H1 (cell line): ENCODE results near the gene SLK. TPM values are rescaled to one million over a fixed set of nuclear protein-coding genes. Genes with fewer than 3 reads are reported as not detected.

ENCODE experiments used
- CTCF ChIA-PET: fragments of 300-600 bp; sonication (Branson Sonifier 250); formaldehyde crosslinking; loops from one replicate; lab custom pipeline; 2021; ENCODE audit not compliant: partially characterized antibody; lab: Charles Lee
- POLR2A ChIA-PET: fragments of 300-600 bp; sonication (Branson Sonifier 250); formaldehyde crosslinking; loops from one replicate; lab custom pipeline; 2021; ENCODE audit warnings: inconsistent platforms; ENCODE audit not compliant: partially characterized antibody; lab: Charles Lee
- DNase-seq, 2 experiments: peaks; one replicate each; pipeline versions ENCODE4 v3.0.0 to v3.0.0-alpha.2; 2010 to 2022; ENCODE audit warnings: low spot score in 2 of 2, low read depth in 1 of 2, mixed read lengths in 1 of 2
- FAIRE-seq: peaks from 2 replicates; lab custom pipeline; 2011; peaks lifted over from hg19 to GRCh38; lab: Jason Lieb, UNC
- H2AFZ ChIP-seq: 2 replicates; pipeline ENCODE4 v1.8.1; 2012; ENCODE audit warnings: low read length, inconsistent platforms
- H2AK5ac ChIP-seq: 2 replicates; pipeline ENCODE4 v1.6.1; 2013; ENCODE audit warnings: low read depth, low read length
- H2BK120ac ChIP-seq: replicated peaks from 2 replicates; pipeline ENCODE3; 2013; ENCODE audit warnings: low read depth, low read length, inconsistent platforms
- H2BK12ac ChIP-seq: 2 replicates; pipeline ENCODE4 v1.6.1; 2013; ENCODE audit warnings: low read depth, low read length
- H2BK15ac ChIP-seq: 2 replicates; pipeline ENCODE4 v1.6.1; 2013; ENCODE audit warnings: low read length
- H2BK20ac ChIP-seq: 2 replicates; pipeline ENCODE4 v1.6.1; 2013; ENCODE audit warnings: low read length
- H2BK5ac ChIP-seq: 2 replicates; pipeline ENCODE4 v1.6.1; 2013; ENCODE audit warnings: low read depth, low read length
- H3K14ac ChIP-seq: 2 replicates; pipeline ENCODE4 v1.6.1; 2013; ENCODE audit warnings: inconsistent platforms; ENCODE audit not compliant: insufficient read length
- H3K18ac ChIP-seq: 2 replicates; pipeline ENCODE4 v1.6.1; 2013; ENCODE audit warnings: low read length; ENCODE audit errors: extremely low read depth
- H3K23ac ChIP-seq: 2 replicates; pipeline ENCODE4 v1.6.1; 2013; ENCODE audit warnings: inconsistent platforms; ENCODE audit not compliant: insufficient read length
- H3K23me2 ChIP-seq: 2 replicates; pipeline ENCODE4 v1.6.1; 2013; ENCODE audit warnings: low read depth, low read length
- H3K27ac ChIP-seq: 2 replicates; pipeline ENCODE4 v1.6.1; 2011; ENCODE audit warnings: low read depth, low read length, inconsistent platforms
- H3K27me3 ChIP-seq, 4 experiments: replicated peaks in 1 of 4; 1 replicate in 1 of 4; 2 replicates in 3 of 4; pipeline versions ENCODE4 v1.6.1 to v1.8.1; 2011 to 2013; ENCODE audit warnings: low read length in 3 of 4, mild to moderate bottlenecking in 3 of 4, inconsistent platforms in 2 of 4, mixed read lengths in 2 of 4, moderate library complexity in 1 of 4; ENCODE audit not compliant: control insufficient read depth in 3 of 4, insufficient read depth in 3 of 4; ENCODE audit errors: extremely low read depth in 1 of 4
- H3K36me3 ChIP-seq, 4 experiments: 2 replicates each; pipeline versions ENCODE4 v1.6.1 to v1.8.1; 2011 to 2013; ENCODE audit warnings: mild to moderate bottlenecking in 4 of 4, low read length in 3 of 4, moderate library complexity in 2 of 4, control low read depth in 1 of 4, inconsistent platforms in 1 of 4; ENCODE audit not compliant: insufficient read depth in 4 of 4, control insufficient read depth in 2 of 4
- H3K4ac ChIP-seq: replicated peaks from 2 replicates; pipeline ENCODE3; 2013; ENCODE audit warnings: low read length, low read depth, mixed read lengths, inconsistent platforms; ENCODE audit not compliant: insufficient read length
- H3K4me1 ChIP-seq, 4 experiments: replicated peaks in 1 of 4; 1 replicate in 1 of 4; 2 replicates in 3 of 4; pipeline versions ENCODE4 v1.6.1 to v1.8.1; 2011 to 2013; ENCODE audit warnings: low read length in 3 of 4, inconsistent platforms in 2 of 4, mixed read lengths in 1 of 4; ENCODE audit not compliant: insufficient read depth in 4 of 4, control insufficient read depth in 3 of 4
- H3K4me2 ChIP-seq, 2 experiments: 2 replicates each; pipeline versions ENCODE4 v1.6.1 to v1.8.1; 2011 to 2013; ENCODE audit warnings: low read depth in 2 of 2, low read length in 2 of 2, control low read depth in 1 of 2, inconsistent platforms in 1 of 2, mild to moderate bottlenecking in 1 of 2; ENCODE audit not compliant: insufficient read depth in 1 of 2
- H3K4me3 ChIP-seq, 4 experiments: fragments of 200-600, 300-600 bp in 1 of 4; sonication (generic), shearing (Covaris generic), sonication (Bioruptor Twin) in 1 of 4; 2 replicates each; pipeline versions ENCODE4 v1.5.1 to v1.8.1; 2011 to 2016; ENCODE audit warnings: low read length in 4 of 4, low read depth in 3 of 4, control low read depth in 2 of 4, inconsistent platforms in 2 of 4, mild to moderate bottlenecking in 2 of 4, mixed read lengths in 1 of 4, moderate library complexity in 1 of 4; ENCODE audit not compliant: insufficient read depth in 2 of 4; ENCODE audit errors: extremely low read depth in 1 of 4
- H3K56ac ChIP-seq: replicated peaks from 2 replicates; pipeline ENCODE3; 2013; ENCODE audit warnings: low read depth, mild to moderate bottlenecking, mixed read lengths, low read length, inconsistent platforms; ENCODE audit not compliant: insufficient read length
- H3K79me1 ChIP-seq: 2 replicates; pipeline ENCODE4 v1.6.1; 2013; ENCODE audit warnings: low read depth, low read length, control low read depth
- H3K79me2 ChIP-seq, 2 experiments: 2 replicates each; pipeline versions ENCODE4 v1.6.1 to v1.8.1; 2012 to 2013; ENCODE audit warnings: low read length in 2 of 2, mild to moderate bottlenecking in 2 of 2, inconsistent platforms in 1 of 2; ENCODE audit not compliant: insufficient read depth in 2 of 2, control insufficient read depth in 1 of 2
- H3K9ac ChIP-seq, 4 experiments: replicated peaks in 1 of 4; 1 replicate in 1 of 4; 2 replicates in 3 of 4; pipeline versions ENCODE4 v1.6.1 to v1.8.1; 2011 to 2013; ENCODE audit warnings: low read depth in 3 of 4, low read length in 3 of 4, control low read depth in 2 of 4, mild to moderate bottlenecking in 2 of 4, moderate library complexity in 2 of 4, inconsistent platforms in 1 of 4; ENCODE audit errors: extremely low read depth in 1 of 4
- H3K9me3 ChIP-seq, 2 experiments: 2 replicates each; pipeline versions ENCODE4 v1.6.1 to v1.8.1; 2012 to 2013; ENCODE audit warnings: mild to moderate bottlenecking in 2 of 2, moderate library complexity in 2 of 2, control low read depth in 1 of 2, inconsistent platforms in 1 of 2, low read depth in 1 of 2, low read length in 1 of 2, mixed read lengths in 1 of 2; ENCODE audit not compliant: insufficient read depth in 2 of 2
- H4K20me1 ChIP-seq, 2 experiments: replicated peaks in 1 of 2; 2 replicates each; pipeline versions ENCODE3 to v1.8.1; 2011 to 2013; ENCODE audit warnings: inconsistent platforms in 2 of 2, low read length in 2 of 2, mild to moderate bottlenecking in 1 of 2; ENCODE audit not compliant: insufficient read depth in 2 of 2, control insufficient read depth in 1 of 2
- H4K5ac ChIP-seq: 2 replicates; pipeline ENCODE4 v1.6.1; 2013; ENCODE audit warnings: low read length, low read depth, mixed read lengths, inconsistent platforms; ENCODE audit not compliant: insufficient read length
- H4K8ac ChIP-seq: 2 replicates; pipeline ENCODE4 v1.8.0; 2013; ENCODE audit warnings: mild to moderate bottlenecking, moderate library complexity, low read length, inconsistent platforms; ENCODE audit not compliant: insufficient read depth; ENCODE audit errors: extremely low read depth
- H4K91ac ChIP-seq: replicated peaks from 2 replicates; pipeline ENCODE3; 2013; ENCODE audit warnings: low read length, mixed read lengths, inconsistent platforms; ENCODE audit not compliant: insufficient read length
- EGR1 ChIP-seq: IDR thresholded peaks from 2 replicates; pipeline ENCODE4 v1.6.1; 2011; ENCODE audit warnings: low read depth, low read length, borderline replicate concordance
- NANOG ChIP-seq: IDR thresholded peaks from 2 replicates; pipeline ENCODE4 v1.6.1; 2011; ENCODE audit warnings: low read length, low read depth, mild to moderate bottlenecking, inconsistent platforms; ENCODE audit not compliant: insufficient read depth, poor library complexity, severe bottlenecking
- SP4 ChIP-seq: IDR thresholded peaks from 2 replicates; pipeline ENCODE4 v1.6.1; 2012; ENCODE audit warnings: low read length, inconsistent platforms
- TBP ChIP-seq: IDR thresholded peaks from 2 replicates; pipeline ENCODE4 v1.6.1; 2011; ENCODE audit warnings: low read depth, low read length, improper control_type of control experiment
- WGBS, 2 experiments: shearing (Covaris generic) in 1 of 2; methylation state at CpG; one replicate each; pipeline versions ENCODE4 v1.1.6 to v1.1.7; 2013 to 2015; ENCODE audit warnings: low lambda C conversion rate in 2 of 2, mixed read lengths in 2 of 2, inconsistent platforms in 1 of 2, low coverage in 1 of 2, missing lambda C conversion rate in 1 of 2; ENCODE audit not compliant: insufficient replicate concordance in 2 of 2, insufficient coverage in 1 of 2, insufficient read length in 1 of 2; ENCODE audit errors: extremely low coverage in 1 of 2, missing lambda C conversion rate in 1 of 2; 5-methylcytosine and 5-hydroxymethylcytosine counted together
- polyA plus RNA-seq, 7 experiments: library from polyadenylated mRNA; depleted of rRNA in 3 of 7; stranded (reverse) in 5 of 7; unstranded in 2 of 7; fragments of >200 nt in 5 of 7; fragments of 200-250 nt in 2 of 7; gene quantifications; 1 replicate in 5 of 7; 2 replicates in 1 of 7; 4 replicates in 1 of 7; pipeline versions ENCODE4 v1.2.1 to v1.2.3, GENCODE V29; 2011 to 2013; ENCODE audit warnings: missing spikeins in 2 of 7, mixed read lengths in 2 of 7
- total RNA-seq: library from RNA; stranded (reverse); fragmentation: NEBNext Ultra II Directional; extraction: Animal tissue kit (Norgen Biotek cat#: 25700); gene quantifications from 2 replicates; pipeline ENCODE4 v1.2.1, GENCODE V29; 2021

The SLK gene
- total and polyA plus RNA-seq, 2 of the 8 experiments (the other 6 are each of a cell fraction or from before 2014, with no cell fraction given), result 2.7 to 18.3 TPM

- no peaks in the 10 kb centered on the region; a peak in 1 of 8 replicates for H3K36me3 ChIP-seq
- whole genome bisulfite sequencing, 2 experiments, result 76% methylated on average over 6 of the region's 6 CpGs; no CpG with 5 or more reads in 1 of the 2 experiments
- H4K8ac ChIP-seq, result no peak overlapping the region
- no peak overlapping the region for H3K4me3 ChIP-seq
- no peak overlapping the region for H3K23ac ChIP-seq
- no peak overlapping the region for H3K18ac ChIP-seq
- H2BK15ac ChIP-seq, result no peak overlapping the region
- H2AFZ ChIP-seq, result no peak overlapping the region
- no peak overlapping the region for H2BK5ac ChIP-seq
- H2BK12ac ChIP-seq, result no peak overlapping the region
- H3K9ac ChIP-seq, result no peak overlapping the region
- no peaks in the 10 kb centered on the region for H3K27me3 ChIP-seq
- H3K4me1 ChIP-seq, result no peaks in the 10 kb centered on the region
- H2AK5ac ChIP-seq, result no peak overlapping the region
- DNase-seq, result no peak
- H3K9me3 ChIP-seq, result no peaks in the 10 kb centered on the region
- no peak overlapping the region for H4K91ac ChIP-seq
- H3K4me2 ChIP-seq, result no peak overlapping the region
- H3K23me2 ChIP-seq, result peaks cover 11% of the 10 kb centered on the region; the same call in 1 of the 2 replicates
- TF ChIP-seq NANOG (no peak), EGR1 (no peak), SP4 (no peak), TBP (no peak)
- H3K79me2 ChIP-seq, result no peaks in the 10 kb centered on the region
- no peak for FAIRE-seq
- no peaks in the 10 kb centered on the region for H3K79me1 ChIP-seq
- H3K4ac ChIP-seq, result no peak overlapping the region
- H3K14ac ChIP-seq, result no peak overlapping the region
- peaks cover 0 to 5% of the 10 kb centered on the region in 2 experiments for H4K20me1 ChIP-seq
- no peak overlapping the region for H3K27ac ChIP-seq
- no peak overlapping the region for H3K56ac ChIP-seq
- no peak overlapping the region for H2BK20ac ChIP-seq
- H2BK120ac ChIP-seq, result no peak overlapping the region
- no peak overlapping the region for H4K5ac ChIP-seq
- POLR2A ChIA-PET, result no interaction called here
- CTCF ChIA-PET, result interaction anchor here (1.0 to 1.4 kb wide), 3 partner anchors 9 to 82 kb away, joined by 3 to 6 read pairs (median 5); partner anchors contain the start of gene SFR1
These were observed 73.4 kb downstream of the SLK start for GRCh38 chr10:104040382-104040781.
